ENCODE measurements around the gene DESI2.

DNA sequence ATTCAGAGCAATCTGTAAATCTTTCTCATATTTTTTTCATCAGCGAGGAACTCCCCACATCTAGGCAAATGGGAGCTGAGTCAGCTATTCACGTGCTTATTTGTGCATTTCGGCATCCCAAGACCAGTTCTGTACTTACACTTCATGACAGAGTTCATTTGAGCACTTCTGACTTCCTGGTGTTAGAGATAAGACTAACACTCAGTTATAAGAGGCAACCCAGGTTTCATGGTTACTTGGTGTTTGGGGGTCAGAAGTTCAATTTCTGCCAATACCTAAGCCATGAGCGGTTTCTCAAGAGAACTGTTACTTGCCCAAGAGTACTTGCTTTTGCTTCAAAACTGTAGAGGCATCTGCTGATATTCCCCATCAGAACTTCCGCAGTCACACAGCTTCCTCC lies 24.1 kb upstream of the DESI2 start:
- TF ChIP-seq POLR2AphosphoS5 (IDR thresholded peaks at IDR 0.05; ENCODE audit: insufficient read depth in 1 of 2, low read depth in 1 of 2) (no peak), POLR2A (IDR thresholded peaks at IDR 0.05) (no peak)
- TF ChIP-seq, protein P1, sequence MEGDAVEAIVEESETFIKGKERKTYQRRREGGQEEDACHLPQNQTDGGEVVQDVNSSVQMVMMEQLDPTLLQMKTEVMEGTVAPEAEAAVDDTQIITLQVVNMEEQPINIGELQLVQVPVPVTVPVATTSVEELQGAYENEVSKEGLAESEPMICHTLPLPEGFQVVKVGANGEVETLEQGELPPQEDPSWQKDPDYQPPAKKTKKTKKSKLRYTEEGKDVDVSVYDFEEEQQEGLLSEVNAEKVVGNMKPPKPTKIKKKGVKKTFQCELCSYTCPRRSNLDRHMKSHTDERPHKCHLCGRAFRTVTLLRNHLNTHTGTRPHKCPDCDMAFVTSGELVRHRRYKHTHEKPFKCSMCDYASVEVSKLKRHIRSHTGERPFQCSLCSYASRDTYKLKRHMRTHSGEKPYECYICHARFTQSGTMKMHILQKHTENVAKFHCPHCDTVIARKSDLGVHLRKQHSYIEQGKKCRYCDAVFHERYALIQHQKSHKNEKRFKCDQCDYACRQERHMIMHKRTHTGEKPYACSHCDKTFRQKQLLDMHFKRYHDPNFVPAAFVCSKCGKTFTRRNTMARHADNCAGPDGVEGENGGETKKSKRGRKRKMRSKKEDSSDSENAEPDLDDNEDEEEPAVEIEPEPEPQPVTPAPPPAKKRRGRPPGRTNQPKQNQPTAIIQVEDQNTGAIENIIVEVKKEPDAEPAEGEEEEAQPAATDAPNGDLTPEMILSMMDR (IDR thresholded peaks at IDR 0.05), result no peak
